ENCODE results near the gene NRIP3.

GRCh38 chr11:9005087-9005486, 1.3 kb upstream of the NRIP3 start:
- TF ChIP-seq ZNF44 (CRISPR knock-in tag; IDR thresholded peaks at IDR 0.05) (no peak), ISL2 (CRISPR knock-in tag; IDR thresholded peaks at IDR 0.05) (no peak)
- TF ChIP-seq, protein P1, sequence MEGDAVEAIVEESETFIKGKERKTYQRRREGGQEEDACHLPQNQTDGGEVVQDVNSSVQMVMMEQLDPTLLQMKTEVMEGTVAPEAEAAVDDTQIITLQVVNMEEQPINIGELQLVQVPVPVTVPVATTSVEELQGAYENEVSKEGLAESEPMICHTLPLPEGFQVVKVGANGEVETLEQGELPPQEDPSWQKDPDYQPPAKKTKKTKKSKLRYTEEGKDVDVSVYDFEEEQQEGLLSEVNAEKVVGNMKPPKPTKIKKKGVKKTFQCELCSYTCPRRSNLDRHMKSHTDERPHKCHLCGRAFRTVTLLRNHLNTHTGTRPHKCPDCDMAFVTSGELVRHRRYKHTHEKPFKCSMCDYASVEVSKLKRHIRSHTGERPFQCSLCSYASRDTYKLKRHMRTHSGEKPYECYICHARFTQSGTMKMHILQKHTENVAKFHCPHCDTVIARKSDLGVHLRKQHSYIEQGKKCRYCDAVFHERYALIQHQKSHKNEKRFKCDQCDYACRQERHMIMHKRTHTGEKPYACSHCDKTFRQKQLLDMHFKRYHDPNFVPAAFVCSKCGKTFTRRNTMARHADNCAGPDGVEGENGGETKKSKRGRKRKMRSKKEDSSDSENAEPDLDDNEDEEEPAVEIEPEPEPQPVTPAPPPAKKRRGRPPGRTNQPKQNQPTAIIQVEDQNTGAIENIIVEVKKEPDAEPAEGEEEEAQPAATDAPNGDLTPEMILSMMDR (CRISPR knock-in tag; IDR thresholded peaks at IDR 0.05): no peak
